HepG2 (cell line): ENCODE measurements around the gene SLC41A1. TPM values are rescaled to one million over a fixed set of nuclear protein-coding genes. Genes with fewer than 3 reads are reported as not detected.

Source experiments
- ATAC-seq: fragments of 200-7000 bp; cut with Tn5 transposase; 3 replicates; pipeline ENCODE4 v1.9.1; 2020; ENCODE audit warnings: mild to moderate bottlenecking, moderate library complexity
- BruUV-seq: library from RNA; stranded (reverse); fragments of 400-500 nt; replicated peaks from 2 replicates; lab custom pipeline; 2021; lab: Mats Ljungman, UMichigan
- CTCF ChIA-PET: fragments of 300-600 bp; formaldehyde crosslinking; extraction: SDS; loops from one replicate; lab custom pipeline; 2021; ENCODE audit warnings: low total read pairs, inconsistent platforms, low intra/inter-chr PET ratio; lab: Yijun Ruan, JAX
- POLR2A ChIA-PET: fragments of 350-600 bp; sonication (Branson Sonifier 250); formaldehyde crosslinking; loops from one replicate; lab custom pipeline; 2020; ENCODE audit warnings: antibody characterized with exemption, inconsistent platforms; lab: Yijun Ruan, JAX
- DNase-seq: peaks from one replicate; pipeline ENCODE4 v3.0.0-alpha.2; 2015; ENCODE audit warnings: low spot score
- FAIRE-seq: peaks from 3 replicates; lab custom pipeline; 2011; peaks lifted over from hg19 to GRCh38; lab: Jason Lieb, UNC
- H2AFZ ChIP-seq: one replicate; pipeline ENCODE4 v1.6.1; 2011; ENCODE audit warnings: low read length, inconsistent platforms
- H3K27ac ChIP-seq: fragments of 300-600 bp; 3 replicates; pipeline ENCODE4 v1.8.0; 2011; ENCODE audit warnings: mixed run types, mild to moderate bottlenecking, mixed read lengths, low read length, inconsistent platforms; ENCODE audit not compliant: insufficient read depth; ENCODE audit errors: extremely low read length
- H3K27me3 ChIP-seq, 2 experiments: fragments of 200-600 bp in 1 of 2; 2 replicates in 1 of 2; 3 replicates in 1 of 2; pipeline versions ENCODE4 v1.6.0 to v1.8.0; 2011; ENCODE audit warnings: low read length in 2 of 2, mild to moderate bottlenecking in 2 of 2, moderate library complexity in 2 of 2, inconsistent platforms in 1 of 2; ENCODE audit not compliant: insufficient read depth in 2 of 2, control insufficient read depth in 1 of 2
- H3K36me3 ChIP-seq, 2 experiments: fragments of 200-600 bp in 1 of 2; replicated peaks in 1 of 2; 2 replicates in 1 of 2; 3 replicates in 1 of 2; pipeline versions ENCODE4 v1.5.1 to v1.8.0; 2011; ENCODE audit warnings: low read length in 2 of 2, inconsistent platforms in 1 of 2; ENCODE audit not compliant: insufficient read depth in 2 of 2, control insufficient read depth in 1 of 2
- H3K4me1 ChIP-seq: 2 replicates; pipeline ENCODE4 v1.5.1; 2012; ENCODE audit warnings: low read length, inconsistent platforms; ENCODE audit not compliant: insufficient read depth
- H3K4me2 ChIP-seq: 2 replicates; pipeline ENCODE4 v1.6.0; 2011; ENCODE audit warnings: low read depth, low read length, inconsistent platforms
- H3K4me3 ChIP-seq, 3 experiments: fragments of 200-600 bp in 1 of 3; sonication (generic), shearing (Covaris generic) in 1 of 3; replicated peaks in 1 of 3; 2 replicates each; pipeline ENCODE4 v1.5.1; 2011 to 2016; ENCODE audit warnings: low read length in 3 of 3, inconsistent platforms in 2 of 3, low read depth in 2 of 3, mild to moderate bottlenecking in 2 of 3, control low read depth in 1 of 3, mixed read lengths in 1 of 3; ENCODE audit not compliant: insufficient read depth in 1 of 3
- H3K79me2 ChIP-seq: one replicate; pipeline ENCODE4 v1.6.1; 2011; ENCODE audit warnings: low read length, inconsistent platforms; ENCODE audit not compliant: insufficient read depth
- H3K9ac ChIP-seq: 2 replicates; pipeline ENCODE4 v1.6.0; 2011; ENCODE audit warnings: mild to moderate bottlenecking, low read depth, low read length, inconsistent platforms; ENCODE audit not compliant: insufficient read depth
- H3K9me3 ChIP-seq: 2 replicates; pipeline ENCODE4 v1.5.1; 2012; ENCODE audit warnings: mild to moderate bottlenecking, low read length
- H4K20me1 ChIP-seq: 2 replicates; pipeline ENCODE4 v1.6.0; 2011; ENCODE audit warnings: inconsistent platforms, mild to moderate bottlenecking, low read length, moderate library complexity; ENCODE audit not compliant: insufficient read depth
- ATF7-NPFF ChIP-seq: sonication (generic); formaldehyde crosslinking; IDR thresholded peaks from 2 replicates; pipeline ENCODE4 v1.8.1; 2023; ENCODE audit warnings: mild to moderate bottlenecking, low read depth, missing genetic modification reagents, moderate library complexity
- FOXC1 ChIP-seq: sonication (generic); formaldehyde crosslinking; IDR thresholded peaks from 2 replicates; pipeline ENCODE4 v1.8.0; 2022; ENCODE audit warnings: mild to moderate bottlenecking, missing genetic modification reagents, borderline replicate concordance
- HDAC1 ChIP-seq: sonication (generic); formaldehyde crosslinking; IDR thresholded peaks from 2 replicates; pipeline ENCODE4 v1.5.1; 2020; ENCODE audit warnings: mild to moderate bottlenecking, missing genetic modification reagents
- HDAC6 ChIP-seq: fragments of 200-600 bp; sonication (generic); IDR thresholded peaks from 2 replicates; pipeline ENCODE4 v1.7.0; 2017; ENCODE audit warnings: mild to moderate bottlenecking, antibody characterized with exemption, low read length, low read depth
- MAZ ChIP-seq, 2 experiments: sonication (generic) in 1 of 2; formaldehyde crosslinking in 1 of 2; IDR thresholded peaks; 2 replicates each; pipeline versions ENCODE4 v1.5.0 to v1.6.1; 2012 to 2020; ENCODE audit warnings: low read depth in 2 of 2, mild to moderate bottlenecking in 2 of 2, borderline replicate concordance in 1 of 2, improper control_type of control experiment in 1 of 2, low read length in 1 of 2, missing genetic modification reagents in 1 of 2, moderate library complexity in 1 of 2
- SIN3A ChIP-seq: IDR thresholded peaks from 2 replicates; pipeline ENCODE4 v1.6.1; 2011; ENCODE audit warnings: low read depth, mild to moderate bottlenecking, control low read depth, low read length, borderline replicate concordance
- ZEB1 ChIP-seq: IDR thresholded peaks from 2 replicates; pipeline ENCODE4 v1.6.1; 2012; ENCODE audit warnings: mild to moderate bottlenecking, low read depth, inconsistent platforms; ENCODE audit not compliant: insufficient replicate concordance
- ZFP91 ChIP-seq: sonication (generic); formaldehyde crosslinking; IDR thresholded peaks from 2 replicates; pipeline ENCODE4 v1.9.0; 2022; ENCODE audit warnings: missing genetic modification reagents, mild to moderate bottlenecking, borderline replicate concordance
- ZNF317 ChIP-seq: sonication (generic); formaldehyde crosslinking; IDR thresholded peaks from 2 replicates; pipeline ENCODE4 v1.5.0; 2020; ENCODE audit warnings: mild to moderate bottlenecking, missing genetic modification reagents
- ZNF501 ChIP-seq: sonication (generic); formaldehyde crosslinking; IDR thresholded peaks from 2 replicates; pipeline ENCODE4 v1.5.1; 2020; ENCODE audit warnings: mild to moderate bottlenecking, moderate library complexity, missing genetic modification reagents
- ZNF644 ChIP-seq: IDR thresholded peaks from 2 replicates; pipeline ENCODE4 v1.6.1; 2016; ENCODE audit warnings: low read depth
- ZNF687 ChIP-seq: sonication (generic); formaldehyde crosslinking; IDR thresholded peaks from 2 replicates; pipeline ENCODE4 v1.5.1; 2020; ENCODE audit warnings: mild to moderate bottlenecking, missing genetic modification reagents, moderate library complexity
- ZNF816 ChIP-seq: sonication (generic); formaldehyde crosslinking; IDR thresholded peaks from 2 replicates; pipeline ENCODE4 v1.8.0; 2022; ENCODE audit warnings: missing genetic modification reagents, mild to moderate bottlenecking, borderline replicate concordance
- WGBS: methylation state at CpG from one replicate; pipeline ENCODE4 v1.1.6; 2017; ENCODE audit warnings: low lambda C conversion rate; 5-methylcytosine and 5-hydroxymethylcytosine counted together
- in situ Hi-C: cut with HindIII; loops from 2 replicates; pipeline ENCODE4 v1.10.0; 2017; ENCODE audit warnings: low pct_unique_long_range_greater_than_20kb; ENCODE audit not compliant: extremely low pct_ligation_motif_present
- intact Hi-C: fragments of 100-400 bp; cut with micrococcal nuclease; formaldehyde crosslinking; loops from one replicate; pipeline ENCODE4 v1.10.0; 2022; ENCODE audit not compliant: unreplicated experiment
- polyA plus RNA-seq, 8 experiments: library from polyadenylated mRNA; depleted of rRNA in 3 of 8; stranded (reverse) in 7 of 8; unstranded in 1 of 8; fragments of >200 nt; fragmentation: Illumina TruSeq in 4 of 8; extraction: Trizol in 4 of 8; gene quantifications; 2 replicates each; pipeline versions ENCODE4 v1.2.1 to v1.2.3, GENCODE V29; 2011 to 2016; ENCODE audit warnings: low read depth in 4 of 8, missing spikeins in 1 of 8, mixed read lengths in 1 of 8; ENCODE audit not compliant: insufficient read depth in 1 of 8
- total RNA-seq, 5 experiments: library from RNA; depleted of rRNA; stranded (reverse); fragments of >200 nt; fragmentation: Illumina TruSeq; extraction: Trizol; gene quantifications; 2 replicates each; pipeline ENCODE4 v1.2.3, GENCODE V29; 2016; ENCODE audit warnings: low read depth in 1 of 5
- TF ChIP-seq, protein P1 (sequence below): sonication (generic); IDR thresholded peaks from 2 replicates; pipeline ENCODE4 v1.6.1; 2016; ENCODE audit warnings: low read depth, borderline replicate concordance

Gene SLC41A1
- total and polyA plus RNA-seq, 2 of the 13 experiments (the other 11 are each of a cell fraction or from before 2014, with no cell fraction given): 2.2 to 4.6 TPM

- intact Hi-C loops: no loop called here
- in situ Hi-C loops: no loop called here
- no peak overlapping the region for H3K27ac ChIP-seq
- no peaks in the 10 kb centered on the region for H4K20me1 ChIP-seq
- CTCF ChIA-PET: no interaction called here
- BruUV-seq: TSS peak; percentile 55
- no peaks in the 10 kb centered on the region for H3K79me2 ChIP-seq
- H3K4me2 ChIP-seq: peak overlapping the region; percentile 96
- peak; percentile 35 for DNase-seq
- peak overlapping the region; percentile 65 to 93 (median 81) for H3K4me3 ChIP-seq
- 2% methylated on average over 25 of the region's 36 CpGs for WGBS
- FAIRE-seq: peak; percentile 76
- H2AFZ ChIP-seq: peak overlapping the region; percentile 56
- POLR2A ChIA-PET: interaction anchor here (1.0 to 3.5 kb wide), 4 partner anchors 9 to 35 kb away, joined by 3 to 21 read pairs (median 4); partner anchors contain the start of gene NUCKS1
- peaks cover 22% of the 10 kb centered on the region for H3K4me1 ChIP-seq
- ATAC-seq: peak; percentile 91
- no peaks in the 10 kb centered on the region for H3K9me3 ChIP-seq
- H3K36me3 ChIP-seq: no peaks in the 10 kb centered on the region
- H3K9ac ChIP-seq: peak overlapping the region; percentile 55
- H3K27me3 ChIP-seq: peaks cover 0 to 8% of the 10 kb centered on the region in 2 experiments; a peak in 2 of 5 replicates
- no peak for TF ChIP-seq ZNF644 (CRISPR knock-in tag)
- TF ChIP-seq HDAC1 (CRISPR knock-in tag): peak; percentile 56; the same call in 1 of the 2 replicates
- TF ChIP-seq ZNF501 (CRISPR knock-in tag): no peak
- TF ChIP-seq HDAC6: no peak
- TF ChIP-seq SIN3A: peak; percentile 47; the same call in 1 of the 2 replicates
- no peak for TF ChIP-seq ZNF687 (CRISPR knock-in tag)
- TF ChIP-seq ZEB1: peak; percentile 39
- no peak for TF ChIP-seq ZNF317 (CRISPR knock-in tag)
- TF ChIP-seq ATF7-NPFF (CRISPR knock-in tag): no peak
- no peak for TF ChIP-seq MAZ (IDR thresholded peaks at IDR 0.05; ENCODE audit: borderline replicate concordance, low read depth, low read length)
- 0 out of 2 replicates have a peak, but pooled peaks have one; percentile 19 for TF ChIP-seq MAZ (CRISPR knock-in tag; IDR thresholded peaks at IDR 0.05; ENCODE audit: low read depth)
- TF ChIP-seq, protein P1, sequence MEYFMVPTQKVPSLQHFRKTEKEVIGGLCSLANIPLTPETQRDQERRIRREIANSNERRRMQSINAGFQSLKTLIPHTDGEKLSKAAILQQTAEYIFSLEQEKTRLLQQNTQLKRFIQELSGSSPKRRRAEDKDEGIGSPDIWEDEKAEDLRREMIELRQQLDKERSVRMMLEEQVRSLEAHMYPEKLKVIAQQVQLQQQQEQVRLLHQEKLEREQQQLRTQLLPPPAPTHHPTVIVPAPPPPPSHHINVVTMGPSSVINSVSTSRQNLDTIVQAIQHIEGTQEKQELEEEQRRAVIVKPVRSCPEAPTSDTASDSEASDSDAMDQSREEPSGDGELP: peak; percentile 88; the same call in 1 of the 2 replicates
- 0 out of 2 replicates have a peak, but pooled peaks have one; percentile 38 for TF ChIP-seq ZNF816
- TF ChIP-seq ZFP91 (CRISPR knock-in tag): no peak
- 0 out of 2 replicates have a peak, but pooled peaks have one; percentile 27 for TF ChIP-seq FOXC1
Observed at GRCh38 chr1:205774198-205775014, 38.6 kb downstream of the SLC41A1 start.
